SJSA1 (cell line): ENCODE measurements around the gene SCRG1. TPM values are rescaled to one million over a fixed set of nuclear protein-coding genes. Genes with fewer than 3 reads are reported as not detected.

Source experiments
- DNase-seq, 2 experiments: peaks; one replicate each; pipeline ENCODE4 v3.0.0-alpha.2; 2015 to 2020; ENCODE audit warnings: low spot score in 2 of 2, low read depth in 1 of 2
- H3K27ac ChIP-seq: fragments of 250-450 bp; sonication (Bioruptor Pico); 2 replicates; pipeline ENCODE4 v1.5.1; 2020; ENCODE audit warnings: mild to moderate bottlenecking, moderate library complexity
- H3K27me3 ChIP-seq: fragments of 250-450 bp; sonication (Bioruptor Pico); replicated peaks from 2 replicates; pipeline ENCODE4 v1.5.1; 2020; ENCODE audit warnings: mild to moderate bottlenecking, moderate library complexity
- H3K36me3 ChIP-seq: fragments of 250-450 bp; sonication (Bioruptor Pico); 2 replicates; pipeline ENCODE4 v1.5.1; 2020; ENCODE audit warnings: mild to moderate bottlenecking
- H3K4me1 ChIP-seq: fragments of 250-450 bp; sonication (Bioruptor Pico); replicated peaks from 2 replicates; pipeline ENCODE4 v1.6.1; 2021; ENCODE audit warnings: mild to moderate bottlenecking
- H3K4me3 ChIP-seq: fragments of 250-450 bp; sonication (Bioruptor Pico); 2 replicates; pipeline ENCODE4 v1.5.1; 2020; ENCODE audit warnings: mild to moderate bottlenecking
- H3K9me3 ChIP-seq: fragments of 250-450 bp; sonication (Bioruptor Pico); replicated peaks from 2 replicates; pipeline ENCODE4 v1.5.1; 2020; ENCODE audit warnings: mild to moderate bottlenecking
- total RNA-seq: library from RNA; depleted of rRNA; stranded (reverse); fragments of >200 nt; shearing (Covaris generic); gene quantifications from 2 replicates; pipeline ENCODE4 v1.2.3, GENCODE V29; 2014; rRNA removed

The SCRG1 gene
- not detected in 2 replicates for total RNA-seq

DNA sequence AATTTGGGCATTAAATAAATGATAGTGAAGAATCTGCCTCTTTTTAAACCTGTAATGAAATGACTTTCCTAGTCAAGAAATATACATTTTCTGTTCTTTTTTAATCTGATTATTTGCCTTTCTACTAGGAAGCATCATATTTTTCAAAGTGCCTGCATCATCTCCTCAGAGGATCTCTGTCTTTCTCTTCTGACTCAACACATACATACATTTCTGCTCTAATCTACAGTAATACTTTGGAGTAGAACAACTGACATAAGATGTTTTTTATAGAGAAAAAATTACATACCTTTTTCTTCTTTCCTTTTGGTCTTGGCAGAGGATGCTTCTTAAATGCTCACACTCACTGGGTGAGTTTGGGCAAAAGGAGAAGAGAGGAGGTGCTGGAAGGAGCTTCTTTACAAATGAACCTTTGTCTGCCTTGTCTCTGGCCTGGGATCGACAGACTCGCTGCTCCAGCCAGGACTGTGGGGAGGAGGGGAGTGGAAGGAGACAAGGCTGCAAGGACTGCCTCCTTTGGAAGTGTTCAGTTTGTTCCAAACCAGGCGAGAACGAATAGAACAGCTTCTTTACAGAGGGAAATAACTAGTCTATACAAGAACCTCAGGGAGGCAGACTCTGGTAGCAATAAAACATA is at the start of gene SCRG1:
SCRG1 (minus strand) TSS at position 338 of the 637 bp plus-strand sequence. CDS start 7,702 bp downstream, outside the sequence.
- Histone ChIP-seq H3K27me3 (no peaks in the 10 kb centered on the region), H3K9me3 (no peaks in the 10 kb centered on the region), H3K4me3 (no peak within 1 kb of the TSS), H3K36me3 (no peaks in the 10 kb centered on the region), H3K27ac (no peak within 1 kb of the TSS), H3K4me1 (no peaks in the 10 kb centered on the region)
- no peak for DNase-seq

DNA sequence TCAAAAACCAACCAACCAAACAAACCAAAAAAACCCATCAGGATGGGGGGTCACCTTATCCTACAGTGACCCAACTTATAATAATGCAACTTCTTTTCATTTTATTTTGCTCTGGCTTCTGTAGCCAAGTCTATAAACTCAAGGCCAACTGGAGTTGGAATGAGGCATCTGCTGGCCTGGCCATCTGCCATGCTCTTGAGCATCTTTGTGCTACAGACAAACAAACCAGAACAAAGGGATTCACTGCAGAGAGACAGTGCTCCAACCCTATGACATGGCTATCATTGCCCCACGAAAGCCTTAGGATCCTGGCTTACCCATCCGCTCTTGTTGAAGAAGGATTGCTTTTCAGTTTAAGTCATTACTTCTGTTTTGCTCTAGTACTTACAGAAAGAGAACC is 49.2 kb upstream of the SCRG1 start:
- H3K36me3 ChIP-seq = no peaks in the 10 kb centered on the region
- no peak overlapping the region for H3K4me3 ChIP-seq
- no peaks in the 10 kb centered on the region for H3K4me1 ChIP-seq
- H3K9me3 ChIP-seq = 0 out of 2 replicates have a peak, but pooled peaks cover 2% of the 10 kb centered on the region
- DNase-seq = no peak
- H3K27ac ChIP-seq = no peak overlapping the region
- H3K27me3 ChIP-seq = no peaks in the 10 kb centered on the region

DNA sequence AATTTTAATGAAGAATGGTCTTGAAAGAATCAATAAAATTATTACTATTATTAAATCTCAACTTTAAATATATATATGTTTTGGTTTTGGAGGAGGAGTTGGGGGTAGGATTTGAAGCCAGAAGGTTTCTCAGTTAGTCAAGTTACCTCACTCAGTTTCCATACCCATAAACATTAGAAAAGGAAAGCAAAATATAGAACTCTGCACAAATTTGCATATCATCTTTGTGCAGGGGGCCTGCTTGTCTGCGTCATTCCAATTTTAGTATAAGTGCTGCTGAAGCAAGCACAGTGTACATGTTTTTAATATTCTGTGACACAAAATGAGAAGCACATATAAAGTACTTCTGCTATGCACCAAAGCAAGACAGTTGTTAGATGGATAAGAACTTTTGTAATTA is 47.5 kb upstream of the SCRG1 start:
- Histone ChIP-seq H3K4me3 (no peak overlapping the region), H3K4me1 (no peaks in the 10 kb centered on the region), H3K27me3 (no peaks in the 10 kb centered on the region), H3K27ac (no peak overlapping the region), H3K9me3 (0 out of 2 replicates have a peak, but pooled peaks cover 2% of the 10 kb centered on the region), H3K36me3 (no peaks in the 10 kb centered on the region)
- no peak for DNase-seq

DNA sequence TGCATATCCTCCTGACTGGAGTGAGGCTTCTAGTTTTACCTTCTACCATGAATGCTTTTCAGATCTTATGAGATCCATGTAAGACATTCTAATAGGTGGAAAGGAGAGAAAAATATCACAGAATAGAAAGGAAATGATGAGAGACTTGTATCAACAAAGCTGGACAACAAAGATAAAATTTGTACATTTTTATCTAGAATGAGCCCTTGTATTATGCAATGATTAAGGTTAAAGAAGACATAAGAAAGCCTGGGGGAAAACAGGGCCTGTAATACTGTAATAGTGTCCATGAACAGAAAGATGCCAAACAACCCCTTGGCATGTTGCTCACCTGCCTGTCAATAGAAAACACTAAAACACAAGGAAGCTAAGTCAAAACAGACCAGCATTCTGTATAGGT is 44.2 kb upstream of the SCRG1 start:
- Histone ChIP-seq H3K4me3 (no peak overlapping the region), H3K4me1 (no peaks in the 10 kb centered on the region), H3K9me3 (0 out of 2 replicates have a peak, but pooled peaks cover 2% of the 10 kb centered on the region), H3K27ac (no peak overlapping the region), H3K36me3 (no peaks in the 10 kb centered on the region), H3K27me3 (no peaks in the 10 kb centered on the region)
- no peak for DNase-seq

DNA sequence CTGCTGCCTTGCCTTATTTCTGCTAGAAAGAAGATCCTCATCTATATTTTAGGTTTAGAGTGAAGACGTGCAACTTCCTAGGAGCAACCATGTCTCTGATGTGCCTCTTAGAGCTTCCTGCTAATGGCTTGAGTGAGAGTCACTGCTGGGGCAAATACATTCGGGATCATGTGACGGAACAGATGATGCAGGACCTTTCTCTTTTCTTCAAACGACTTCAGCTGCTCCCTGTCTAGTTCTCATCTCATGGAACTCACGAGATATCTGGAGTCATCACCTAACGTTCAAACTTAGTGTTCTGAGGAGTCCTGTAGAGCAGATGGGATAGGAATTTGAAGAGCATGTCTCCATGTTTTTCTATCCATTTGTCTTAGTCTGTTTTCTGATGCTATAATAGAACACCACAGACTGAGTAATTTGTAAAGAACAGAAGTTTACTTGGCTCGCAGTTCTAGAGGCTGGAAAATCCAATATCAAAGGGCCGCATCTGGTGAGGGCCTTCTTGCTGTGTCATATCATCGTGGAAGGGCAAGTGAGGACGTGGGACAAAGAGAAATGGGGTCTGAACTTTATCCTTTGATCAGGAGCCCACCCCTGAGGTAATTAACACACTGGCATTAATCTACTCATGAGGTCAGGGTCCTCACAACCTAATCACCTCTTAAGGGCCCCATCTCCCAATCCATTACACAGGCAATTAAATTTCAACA is 43.5 kb upstream of the SCRG1 start:
- H3K27ac ChIP-seq = no peak overlapping the region
- H3K4me1 ChIP-seq = no peaks in the 10 kb centered on the region
- no peaks in the 10 kb centered on the region for H3K36me3 ChIP-seq
- H3K4me3 ChIP-seq = no peak overlapping the region
- no peaks in the 10 kb centered on the region for H3K27me3 ChIP-seq
- no peak for DNase-seq
- 0 out of 2 replicates have a peak, but pooled peaks cover 2% of the 10 kb centered on the region for H3K9me3 ChIP-seq

DNA sequence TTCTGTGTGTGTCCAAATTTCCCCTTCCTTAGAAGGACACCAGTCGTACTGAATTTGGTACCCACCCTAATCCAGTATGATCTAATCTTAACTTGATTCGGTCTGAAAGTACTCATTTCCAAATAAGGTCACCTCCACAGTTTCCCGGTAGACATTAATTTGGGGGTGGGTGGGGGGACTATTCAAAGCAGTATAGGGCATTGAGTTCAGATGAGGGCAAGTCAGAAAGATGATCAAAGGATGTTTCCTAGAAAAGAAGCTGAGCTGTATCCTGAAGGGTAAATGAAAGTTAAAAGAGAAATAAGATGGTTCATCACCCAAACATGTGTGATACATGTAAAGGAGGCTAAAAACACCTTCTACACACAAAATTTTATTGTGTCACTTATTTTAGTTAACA is 42.0 kb upstream of the SCRG1 start:
- H3K36me3 ChIP-seq = no peaks in the 10 kb centered on the region
- H3K27me3 ChIP-seq = no peaks in the 10 kb centered on the region
- H3K4me3 ChIP-seq = no peak overlapping the region
- no peaks in the 10 kb centered on the region for H3K9me3 ChIP-seq
- DNase-seq = no peak
- no peaks in the 10 kb centered on the region for H3K4me1 ChIP-seq
- no peak overlapping the region for H3K27ac ChIP-seq

DNA sequence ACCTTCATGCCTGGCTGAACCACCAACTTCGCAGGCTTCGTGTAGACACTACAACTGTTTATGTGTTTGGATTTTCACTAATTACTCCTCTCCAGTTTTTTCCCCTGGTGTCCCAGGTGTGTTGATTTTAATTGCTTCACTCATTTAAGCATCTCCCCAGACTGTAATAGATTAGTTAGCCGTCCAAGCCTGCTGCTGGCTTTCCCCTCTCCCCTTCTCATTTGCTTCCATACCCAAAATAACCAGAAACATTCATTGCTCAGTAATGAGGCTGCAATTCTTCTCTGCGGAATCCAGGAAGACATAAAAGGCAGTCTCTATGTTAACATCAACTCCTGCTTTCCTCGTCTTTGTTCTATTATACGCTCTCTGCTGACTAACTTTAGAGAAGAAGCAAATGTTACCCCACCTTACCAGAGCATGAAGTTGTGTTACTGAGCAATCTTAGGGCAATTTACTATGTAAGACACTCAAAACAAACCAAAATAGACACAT is 37.9 kb upstream of the SCRG1 start:
- no peaks in the 10 kb centered on the region for H3K4me1 ChIP-seq
- no peak overlapping the region for H3K27ac ChIP-seq
- H3K9me3 ChIP-seq = no peaks in the 10 kb centered on the region
- no peaks in the 10 kb centered on the region for H3K27me3 ChIP-seq
- DNase-seq = no peak
- H3K4me3 ChIP-seq = no peak overlapping the region
- no peaks in the 10 kb centered on the region for H3K36me3 ChIP-seq

DNA sequence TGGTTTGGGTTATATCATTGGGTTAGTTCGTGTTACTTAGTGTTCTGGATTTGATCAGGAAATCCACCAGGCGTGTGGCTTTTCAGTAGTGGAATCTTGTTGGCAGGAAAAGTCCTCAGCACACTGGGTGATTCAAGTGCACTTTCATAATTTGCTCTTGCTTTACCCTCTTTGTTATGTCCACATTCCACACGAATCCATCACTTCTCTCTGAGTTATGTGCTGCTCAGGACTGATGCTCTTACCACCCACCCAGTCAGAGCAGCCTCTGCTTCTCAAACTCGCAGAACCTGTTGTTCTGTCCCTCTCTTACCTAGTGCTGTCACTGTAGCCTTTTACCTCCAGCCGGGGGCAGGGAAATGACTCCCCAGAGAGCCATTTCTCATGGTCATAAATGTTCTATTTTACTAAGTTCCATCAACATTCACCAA is 37.2 kb upstream of the SCRG1 start:
- Histone ChIP-seq H3K27ac (no peak overlapping the region), H3K27me3 (no peaks in the 10 kb centered on the region), H3K36me3 (no peaks in the 10 kb centered on the region), H3K9me3 (no peaks in the 10 kb centered on the region), H3K4me1 (no peaks in the 10 kb centered on the region), H3K4me3 (no peak overlapping the region)
- peak in 1 of 2 experiments; percentile 11 for DNase-seq

DNA sequence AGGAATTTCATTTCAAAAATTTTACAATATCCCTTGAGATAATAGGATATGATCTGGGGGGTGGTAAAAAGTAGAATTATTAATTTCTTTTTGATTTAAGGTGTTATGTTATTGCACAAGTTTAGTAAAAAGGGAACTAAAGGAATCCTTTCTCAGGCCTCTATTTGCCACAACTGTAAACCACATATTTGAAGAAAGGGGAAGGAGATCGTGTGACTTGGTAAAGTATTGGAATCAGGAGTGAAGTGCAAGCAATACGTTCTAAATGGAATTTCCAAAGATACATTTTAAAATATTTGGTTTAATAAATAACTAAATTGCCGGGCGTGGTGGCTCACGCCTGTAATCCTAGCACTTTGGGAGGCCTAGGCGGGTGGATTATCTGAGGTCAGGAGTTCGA is 35.3 kb upstream of the SCRG1 start:
- Histone ChIP-seq H3K27me3 (no peaks in the 10 kb centered on the region), H3K4me1 (no peaks in the 10 kb centered on the region)
- DNase-seq = no peak

DNA sequence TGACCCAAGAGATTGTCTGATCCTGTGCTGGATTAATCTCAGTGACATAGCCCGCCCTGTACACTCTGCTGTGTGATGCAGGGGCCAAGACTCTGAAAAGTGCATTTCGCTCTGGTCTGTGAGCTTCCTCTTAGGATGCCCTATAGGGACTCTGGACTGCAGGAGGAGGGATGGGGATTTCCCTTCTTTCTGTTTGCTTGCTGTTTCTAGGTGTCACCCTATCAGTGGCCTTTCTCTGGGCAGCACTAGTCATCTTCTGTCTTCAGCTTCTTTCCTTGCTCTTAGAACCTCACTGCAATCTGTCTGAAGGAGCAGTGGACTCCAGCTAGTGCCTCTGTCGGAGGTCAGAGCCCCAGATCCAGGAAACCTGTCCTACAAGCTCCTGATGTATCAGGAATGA is 34.5 kb upstream of the SCRG1 start:
- Histone ChIP-seq H3K36me3 (no peaks in the 10 kb centered on the region), H3K9me3 (no peaks in the 10 kb centered on the region), H3K4me3 (no peak overlapping the region), H3K4me1 (no peaks in the 10 kb centered on the region), H3K27ac (no peak overlapping the region), H3K27me3 (no peaks in the 10 kb centered on the region; the same call in 1 of the 2 replicates)
- DNase-seq = no peak

More for the DNA sequence above, 35.3 kb upstream of the SCRG1 start:
- Histone ChIP-seq H3K4me3 (no peak overlapping the region), H3K36me3 (no peaks in the 10 kb centered on the region), H3K27ac (no peak overlapping the region), H3K9me3 (no peaks in the 10 kb centered on the region)

DNA sequence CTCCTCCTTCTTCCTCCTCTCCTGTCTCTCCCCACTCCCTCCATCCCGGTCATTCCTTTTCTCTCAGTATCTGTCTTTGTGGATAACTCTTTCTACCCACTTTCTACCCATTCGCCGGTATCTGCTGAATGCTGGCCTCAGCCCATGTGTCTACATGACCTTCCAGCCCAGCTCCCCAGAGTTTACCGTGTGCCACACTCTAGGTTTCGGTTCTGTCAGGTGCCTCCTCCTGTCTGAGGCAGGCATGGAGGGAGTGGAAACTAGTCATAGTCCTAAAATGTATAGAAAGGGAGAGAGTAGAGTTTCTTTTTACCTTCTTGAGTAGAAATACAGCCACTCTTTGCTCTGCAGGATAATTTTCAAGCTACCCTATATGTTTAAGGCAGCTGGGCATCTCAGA is 33.5 kb upstream of the SCRG1 start:
- H3K4me1 ChIP-seq = no peaks in the 10 kb centered on the region
- peaks cover 3% of the 10 kb centered on the region; the same call in 1 of the 2 replicates for H3K27me3 ChIP-seq
- H3K36me3 ChIP-seq = no peaks in the 10 kb centered on the region
- no peak overlapping the region for H3K27ac ChIP-seq
- no peak overlapping the region for H3K4me3 ChIP-seq
- no peaks in the 10 kb centered on the region for H3K9me3 ChIP-seq
- no peak for DNase-seq

DNA sequence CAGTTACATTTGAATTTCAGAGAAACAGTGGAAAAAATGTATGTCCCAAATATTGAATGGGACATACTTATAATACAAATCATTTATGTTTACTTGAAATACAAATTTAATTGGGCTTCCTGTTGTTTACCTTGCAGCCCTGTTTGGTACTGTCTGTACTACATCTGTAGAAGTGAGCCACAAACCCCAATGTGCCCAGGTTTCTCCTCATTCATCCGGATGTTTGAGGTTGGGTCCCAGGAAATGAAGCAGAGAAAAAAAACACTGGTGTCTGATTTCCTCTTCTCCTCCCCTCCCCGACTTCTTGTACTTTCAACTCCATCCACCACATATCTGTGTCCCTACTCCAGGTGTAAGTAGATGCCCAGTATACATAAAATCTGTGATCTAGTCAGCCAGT is 27.1 kb upstream of the SCRG1 start:
- H3K9me3 ChIP-seq = no peaks in the 10 kb centered on the region
- no peaks in the 10 kb centered on the region; the same call in 1 of the 2 replicates for H3K4me1 ChIP-seq
- H3K36me3 ChIP-seq = no peaks in the 10 kb centered on the region
- no peak overlapping the region for H3K27ac ChIP-seq
- H3K4me3 ChIP-seq = no peak overlapping the region
- H3K27me3 ChIP-seq = peaks cover 5% of the 10 kb centered on the region; the same call in 1 of the 2 replicates
- DNase-seq = no peak

DNA sequence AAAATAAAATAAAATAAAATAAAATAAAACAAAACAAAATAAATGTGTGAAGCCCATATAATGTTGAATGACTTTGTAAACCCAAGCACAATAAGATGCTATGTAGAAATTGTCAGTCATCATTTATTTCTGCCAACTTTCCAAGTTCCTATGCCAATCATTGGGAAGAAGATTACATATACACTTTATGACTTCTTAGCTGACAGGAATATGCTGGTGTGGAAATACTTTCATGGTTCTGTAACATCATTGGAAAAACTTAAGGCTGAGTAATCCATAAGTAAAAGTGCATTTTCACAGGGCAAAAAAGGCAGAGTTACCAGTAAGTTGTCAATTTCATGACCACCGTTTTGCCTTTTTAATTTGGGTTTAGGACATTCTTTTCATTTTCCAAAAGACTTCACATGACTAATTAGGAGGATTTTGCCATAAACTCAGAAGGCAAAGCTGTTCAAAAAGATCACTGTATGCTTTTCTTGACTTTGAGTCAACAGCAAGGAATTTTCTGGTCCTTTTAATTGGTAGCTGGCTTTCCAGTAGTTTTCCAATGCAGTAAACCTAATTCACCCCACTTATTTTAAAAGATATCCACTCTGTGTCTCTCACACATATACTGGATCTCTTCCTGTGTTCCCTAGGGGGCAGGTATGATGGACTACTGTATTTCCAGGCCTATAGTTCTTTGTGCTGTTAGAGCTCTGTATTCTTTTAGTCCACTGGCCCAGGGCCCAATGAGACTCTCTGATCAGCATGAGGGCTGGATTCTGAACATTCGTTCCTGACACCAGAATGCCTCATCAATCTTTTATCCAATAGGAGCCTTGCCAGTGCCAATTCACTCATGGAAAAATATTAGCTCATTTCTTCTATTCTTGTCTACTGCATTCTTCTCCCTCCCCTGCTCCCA is 26.2 kb upstream of the SCRG1 start:
- Histone ChIP-seq H3K36me3 (no peaks in the 10 kb centered on the region), H3K9me3 (no peaks in the 10 kb centered on the region), H3K27me3 (peaks cover 5% of the 10 kb centered on the region; the same call in 1 of the 2 replicates), H3K4me3 (no peak overlapping the region), H3K4me1 (no peaks in the 10 kb centered on the region; the same call in 1 of the 2 replicates), H3K27ac (no peak overlapping the region)
- no peak for DNase-seq
